Measurements from ENCODE around the gene DENND1A. TPM values are rescaled to one million over a fixed set of nuclear protein-coding genes. Genes with fewer than 3 reads are reported as not detected.
"Not testable (repeated sequence)": the region's sequence is repeated elsewhere in the genome, so short reads cannot be mapped to it uniquely, and the experiment has no call there.

The DENND1A gene
- total RNA-seq, 6 experiments from 2014 or later = 13.9 to 22.6 (median 16.3) TPM

GRCh38 chr9:123820139-123820538 lies 109.8 kb downstream of the DENND1A start:
- 94% methylated on average over 3 of the region's 4 CpGs for WGBS (ENCODE audit: insufficient coverage, low coverage, low lambda C conversion rate, missing lambda C conversion rate)
- no peak overlapping the region for H3K4me3 ChIP-seq
- ATAC-seq (peak in 1 of 4 donors; percentile 36), DNase-seq (no peak)
- H3K27me3 ChIP-seq = no peaks in the 10 kb centered on the region
- intact Hi-C loops (cut with DNase I) = no loop called here
- H3K27ac ChIP-seq = no peak overlapping the region
- H3K36me3 ChIP-seq = no peaks in the 10 kb centered on the region
- H3K9me3 ChIP-seq = no peaks in the 10 kb centered on the region
- no peaks in the 10 kb centered on the region for H3K4me1 ChIP-seq
- no peak for TF ChIP-seq CTCF (IDR thresholded peaks at IDR 0.05)
- no peak for TF ChIP-seq POLR2A (IDR thresholded peaks at IDR 0.05)

GRCh38 chr9:123816817-123817472 lies 113.0 kb downstream of the DENND1A start:
- no peaks in the 10 kb centered on the region for H3K36me3 ChIP-seq
- H3K9me3 ChIP-seq = no peaks in the 10 kb centered on the region
- peak in 3 of 4 donors; percentile 32 to 49 (median 47) for ATAC-seq
- 74% methylated on average over 5 of the region's 5 CpGs for WGBS (ENCODE audit: insufficient coverage, low coverage, low lambda C conversion rate, missing lambda C conversion rate)
- intact Hi-C loops (cut with DNase I) = no loop called here
- no peak overlapping the region for H3K4me3 ChIP-seq
- H3K27me3 ChIP-seq = no peaks in the 10 kb centered on the region
- H3K4me1 ChIP-seq = no peaks in the 10 kb centered on the region
- TF ChIP-seq CTCF (IDR thresholded peaks at IDR 0.05) (no peak), POLR2A (IDR thresholded peaks at IDR 0.05) (no peak)
- H3K27ac ChIP-seq = no peak overlapping the region
- no peak for DNase-seq

- H3K27ac ChIP-seq; intact Hi-C loops (cut with DNase I); H3K9me3 ChIP-seq; H3K36me3 ChIP-seq; ATAC-seq; H3K4me1 ChIP-seq; H3K4me3 ChIP-seq; DNase-seq; H3K27me3 ChIP-seq: not testable (repeated sequence)
- WGBS (ENCODE audit: insufficient coverage, low coverage, low lambda C conversion rate, missing lambda C conversion rate) = 84% methylated on average over 4 of the region's 5 CpGs
These were observed 114.1 kb downstream of the DENND1A start for GRCh38 chr9:123815856-123816255.

- DNase-seq (no peak), ATAC-seq (no peak)
- Histone ChIP-seq H3K36me3 (no peaks in the 10 kb centered on the region), H3K9me3 (no peaks in the 10 kb centered on the region), H3K27ac (no peak overlapping the region), H3K27me3 (no peaks in the 10 kb centered on the region), H3K4me3 (no peak overlapping the region), H3K4me1 (no peaks in the 10 kb centered on the region)
- TF ChIP-seq CTCF (IDR thresholded peaks at IDR 0.05) (no peak), POLR2A (IDR thresholded peaks at IDR 0.05) (no peak)
- intact Hi-C loops (cut with DNase I) = no loop called here
- WGBS (ENCODE audit: insufficient coverage, low coverage, low lambda C conversion rate, missing lambda C conversion rate) = 77% methylated on average over 1 of the region's 1 CpG
These were observed 115.4 kb downstream of the DENND1A start for GRCh38 chr9:123814496-123814895.

GRCh38 chr9:123812984-123813383 lies 116.9 kb downstream of the DENND1A start:
- no peak overlapping the region for H3K27ac ChIP-seq
- intact Hi-C loops (cut with DNase I) = no loop called here
- no peak overlapping the region for H3K4me3 ChIP-seq
- no peak for DNase-seq
- H3K27me3 ChIP-seq = no peaks in the 10 kb centered on the region
- no peaks in the 10 kb centered on the region for H3K36me3 ChIP-seq
- TF ChIP-seq POLR2A (IDR thresholded peaks at IDR 0.05) = no peak
- no peak for TF ChIP-seq CTCF (IDR thresholded peaks at IDR 0.05)
- no peaks in the 10 kb centered on the region for H3K9me3 ChIP-seq
- 66% methylated on average over 3 of the region's 3 CpGs for WGBS (ENCODE audit: insufficient coverage, low coverage, low lambda C conversion rate, missing lambda C conversion rate)
- ATAC-seq = no peak
- H3K4me1 ChIP-seq = no peaks in the 10 kb centered on the region

Data from right lobe of liver (tissue), 6 donors.